WTC11 (cell line): ENCODE data around the gene KCNAB3. TPM values are rescaled to one million over a fixed set of nuclear protein-coding genes. Genes with fewer than 3 reads are reported as not detected.
A peak's percentile ranks its signal among the peaks of the same experiment; 100 is the strongest.

ENCODE experiments used
- ATAC-seq: fragments of 200-7000 bp; cut with Tn5 transposase; 2 replicates; pipeline ENCODE4 v1.10.0; 2021; ENCODE audit warnings: mild to moderate bottlenecking, moderate library complexity
- CTCF ChIA-PET: fragments of 300-600 bp; sonication (Branson Sonifier 250); formaldehyde crosslinking; loops from one replicate; lab custom pipeline; 2021; ENCODE audit warnings: antibody characterized with exemption; lab: Charles Lee
- POLR2A ChIA-PET: fragments of 350-600 bp; sonication (Branson Sonifier 250); formaldehyde crosslinking; loops from one replicate; lab custom pipeline; 2021; ENCODE audit warnings: antibody characterized with exemption; lab: Charles Lee
- DNase-seq: peaks from one replicate; pipeline ENCODE4 v3.0.0; 2021; ENCODE audit warnings: low spot score
- H3K27ac Mint-ChIP-seq: 2 replicates; pipeline ENCODE4 v1.8.0; 2021; ENCODE audit warnings: mixed read lengths
- H3K27me3 Mint-ChIP-seq: 2 replicates; pipeline ENCODE4 v1.8.0; 2021; ENCODE audit warnings: low read depth, mild to moderate bottlenecking, moderate library complexity, mixed read lengths
- H3K36me3 Mint-ChIP-seq: 2 replicates; pipeline ENCODE4 v1.8.0; 2021; ENCODE audit warnings: mixed read lengths
- H3K4me1 Mint-ChIP-seq: 2 replicates; pipeline ENCODE4 v1.8.0; 2022; ENCODE audit warnings: mixed read lengths
- H3K4me3 Mint-ChIP-seq: 2 replicates; pipeline ENCODE4 v1.8.0; 2021; ENCODE audit warnings: mild to moderate bottlenecking, moderate library complexity, mixed read lengths
- H3K9me3 Mint-ChIP-seq: 2 replicates; pipeline ENCODE4 v1.8.0; 2021; ENCODE audit warnings: mixed read lengths
- ATF1 ChIP-seq: sonication (generic); formaldehyde crosslinking; IDR thresholded peaks from 2 replicates; pipeline ENCODE4 v1.8.1; 2023; ENCODE audit warnings: mild to moderate bottlenecking, moderate library complexity, missing genetic modification reagents
- CTCF ChIP-seq: fragments of 200-600 bp; IDR thresholded peaks from 2 replicates; pipeline ENCODE4 v1.8.0; 2022; ENCODE audit warnings: antibody characterized with exemption
- E2F1 ChIP-seq: sonication (generic); formaldehyde crosslinking; IDR thresholded peaks from 2 replicates; pipeline ENCODE4 v1.8.0; 2022; ENCODE audit warnings: mild to moderate bottlenecking, missing genetic modification reagents
- ELF4 ChIP-seq: sonication (generic); formaldehyde crosslinking; IDR thresholded peaks from 2 replicates; pipeline ENCODE4 v1.8.1; 2022; ENCODE audit warnings: low read depth, mild to moderate bottlenecking, moderate library complexity, missing genetic modification reagents
- ERG ChIP-seq: fragments of 250-450 bp; sonication (Bioruptor Pico); IDR thresholded peaks from 2 replicates; pipeline ENCODE4 v1.8.0; 2021; ENCODE audit warnings: mild to moderate bottlenecking
- FOXJ3 ChIP-seq: sonication (generic); formaldehyde crosslinking; IDR thresholded peaks from 2 replicates; pipeline ENCODE4 v1.9.0; 2021; ENCODE audit warnings: missing genetic modification reagents, mild to moderate bottlenecking, borderline replicate concordance
- FOXK1 ChIP-seq: sonication (generic); formaldehyde crosslinking; IDR thresholded peaks from 2 replicates; pipeline ENCODE4 v1.8.0; 2022; ENCODE audit warnings: mild to moderate bottlenecking, moderate library complexity, missing genetic modification reagents
- FOXP1 ChIP-seq: sonication (generic); formaldehyde crosslinking; IDR thresholded peaks from 2 replicates; pipeline ENCODE4 v1.8.0; 2022; ENCODE audit warnings: missing genetic modification reagents, mild to moderate bottlenecking, moderate library complexity, borderline replicate concordance
- GRHL2 ChIP-seq: fragments of 250-450 bp; sonication (Bioruptor Pico); IDR thresholded peaks from 2 replicates; pipeline ENCODE4 v1.8.0; 2022; ENCODE audit warnings: mild to moderate bottlenecking, moderate library complexity; ENCODE audit not compliant: insufficient replicate concordance, severe bottlenecking
- MXD4 ChIP-seq: fragments of 250-450 bp; sonication (Bioruptor Pico); IDR thresholded peaks from 2 replicates; pipeline ENCODE4 v1.8.0; 2021; ENCODE audit warnings: mild to moderate bottlenecking, moderate library complexity, borderline replicate concordance
- MYBL2 ChIP-seq: sonication (generic); formaldehyde crosslinking; IDR thresholded peaks from 2 replicates; pipeline ENCODE4 v1.8.1; 2023; ENCODE audit warnings: mild to moderate bottlenecking, moderate library complexity, missing genetic modification reagents
- NFE2L1 ChIP-seq: sonication (generic); formaldehyde crosslinking; IDR thresholded peaks from 2 replicates; pipeline ENCODE4 v1.8.1; 2023; ENCODE audit warnings: missing genetic modification reagents
- TEAD1 ChIP-seq: sonication (generic); formaldehyde crosslinking; IDR thresholded peaks from 2 replicates; pipeline ENCODE4 v1.8.0; 2022; ENCODE audit warnings: mild to moderate bottlenecking, missing genetic modification reagents
- TP53 ChIP-seq: sonication (generic); formaldehyde crosslinking; IDR thresholded peaks from 2 replicates; pipeline ENCODE4 v1.8.1; 2023; ENCODE audit warnings: mild to moderate bottlenecking, missing genetic modification reagents
- ZNF138 ChIP-seq: sonication (generic); formaldehyde crosslinking; conservative IDR thresholded peaks from 2 replicates; pipeline ENCODE4 v1.8.1; 2022; ENCODE audit warnings: mild to moderate bottlenecking, moderate library complexity, missing genetic modification reagents
- ZNF317 ChIP-seq: sonication (generic); formaldehyde crosslinking; IDR thresholded peaks from 2 replicates; pipeline ENCODE4 v1.8.1; 2023; ENCODE audit warnings: low read depth, mild to moderate bottlenecking, moderate library complexity, missing genetic modification reagents, borderline replicate concordance
- ZNF671 ChIP-seq: fragments of 250-450 bp; sonication (Bioruptor Pico); IDR thresholded peaks from 2 replicates; pipeline ENCODE4 v1.8.0; 2021; ENCODE audit warnings: mild to moderate bottlenecking
- total RNA-seq: library from RNA; stranded (reverse); gene quantifications from 3 replicates; pipeline ENCODE4 v1.2.3, GENCODE V29; 2021
- TF ChIP-seq, protein P1 (sequence below): sonication (generic); formaldehyde crosslinking; IDR thresholded peaks from 2 replicates; pipeline ENCODE4 v1.8.0; 2022; ENCODE audit warnings: mild to moderate bottlenecking, missing genetic modification reagents

The KCNAB3 gene
- total RNA-seq, 1 experiment from 2014 or later, result 3.2 TPM

- 0 out of 2 replicates have a peak, but pooled peaks have one; percentile 1 for TF ChIP-seq ZNF138 (CRISPR knock-in tag)
- TF ChIP-seq FOXJ3 (CRISPR knock-in tag), result no peak
- TF ChIP-seq TEAD1 (CRISPR knock-in tag), result no peak
- no peak for TF ChIP-seq NFE2L1 (CRISPR knock-in tag)
- TF ChIP-seq ATF1 (CRISPR knock-in tag), result 0 out of 2 replicates have a peak, but pooled peaks have one; percentile 5
- no peak for TF ChIP-seq FOXP1
- TF ChIP-seq ZNF317, result no peak
- TF ChIP-seq GRHL2, result no peak
- no peak for TF ChIP-seq E2F1 (CRISPR knock-in tag)
Observed at GRCh38 chr17:7915179-7915610, 14.5 kb downstream of the KCNAB3 start (continued).

- Mint-ChIP-seq H3K27ac (no peak overlapping the region), H3K27me3 (peaks cover 47% of the 10 kb centered on the region), H3K4me3 (no peak overlapping the region), H3K9me3 (no peaks in the 10 kb centered on the region), H3K4me1 (peaks cover 13% of the 10 kb centered on the region), H3K36me3 (no peaks in the 10 kb centered on the region)
- POLR2A ChIA-PET, result interaction anchor here (0.6 to 0.7 kb wide), 4 partner anchors 19 to 209 kb away, joined by 4 to 6 read pairs (median 4); no protein-coding TSS in a partner anchor
- CTCF ChIA-PET, result interaction anchor here (0.6 to 5.2 kb wide), 30 partner anchors 9 to 284 kb away, joined by 3 to 50 read pairs (median 4); partner anchors contain the start of genes ALOX15B, CNTROB and TRAPPC1
- peak; percentile 35 for ATAC-seq
- TF ChIP-seq MYBL2 (CRISPR knock-in tag) (no peak), CTCF (0 out of 2 replicates have a peak, but pooled peaks have one; percentile 29)
- no peak for DNase-seq
Observed at GRCh38 chr17:7912927-7913524, 16.6 kb downstream of the KCNAB3 start.

DNA sequence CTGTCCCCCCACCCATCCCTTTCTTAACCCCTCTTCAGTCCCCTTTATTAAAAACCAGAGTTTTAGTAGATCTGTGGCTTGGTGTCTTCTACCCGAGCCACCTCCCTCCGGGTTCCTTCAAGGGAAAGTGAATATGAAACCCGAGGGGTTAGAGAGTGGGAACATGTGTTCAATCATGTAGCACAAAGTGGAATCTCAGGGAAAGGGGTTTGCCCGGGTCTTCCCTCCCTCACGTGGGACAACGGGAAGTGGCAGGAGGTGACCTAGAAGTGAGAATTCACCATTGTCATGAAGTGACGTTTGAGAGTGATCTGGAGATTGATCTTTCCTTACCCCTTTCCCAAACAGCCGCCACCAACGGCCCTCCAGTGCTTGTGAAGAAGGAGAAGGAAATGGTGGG, 18.5 kb downstream of the KCNAB3 start:
- no peak overlapping the region for H3K27ac Mint-ChIP-seq

More for the DNA sequence above, 18.5 kb downstream of the KCNAB3 start:
- peaks cover 28% of the 10 kb centered on the region for H3K27me3 Mint-ChIP-seq
- no peak for ATAC-seq
- TF ChIP-seq ZNF671 (CRISPR knock-in tag) (no peak), ELF4 (CRISPR knock-in tag) (no peak), FOXK1 (CRISPR knock-in tag) (no peak), ERG (CRISPR knock-in tag) (no peak), MXD4 (CRISPR knock-in tag) (no peak), TP53 (no peak)
- TF ChIP-seq, protein P1, sequence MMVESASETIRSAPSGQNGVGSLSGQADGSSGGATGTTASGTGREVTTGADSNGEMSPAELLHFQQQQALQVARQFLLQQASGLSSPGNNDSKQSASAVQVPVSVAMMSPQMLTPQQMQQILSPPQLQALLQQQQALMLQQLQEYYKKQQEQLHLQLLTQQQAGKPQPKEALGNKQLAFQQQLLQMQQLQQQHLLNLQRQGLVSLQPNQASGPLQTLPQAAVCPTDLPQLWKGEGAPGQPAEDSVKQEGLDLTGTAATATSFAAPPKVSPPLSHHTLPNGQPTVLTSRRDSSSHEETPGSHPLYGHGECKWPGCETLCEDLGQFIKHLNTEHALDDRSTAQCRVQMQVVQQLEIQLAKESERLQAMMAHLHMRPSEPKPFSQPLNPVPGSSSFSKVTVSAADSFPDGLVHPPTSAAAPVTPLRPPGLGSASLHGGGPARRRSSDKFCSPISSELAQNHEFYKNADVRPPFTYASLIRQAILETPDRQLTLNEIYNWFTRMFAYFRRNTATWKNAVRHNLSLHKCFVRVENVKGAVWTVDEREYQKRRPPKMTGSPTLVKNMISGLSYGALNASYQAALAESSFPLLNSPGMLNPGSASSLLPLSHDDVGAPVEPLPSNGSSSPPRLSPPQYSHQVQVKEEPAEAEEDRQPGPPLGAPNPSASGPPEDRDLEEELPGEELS (CRISPR knock-in tag), result no peak
- TF ChIP-seq, all 79 proteins: peak for 0
- Mint-ChIP-seq H3K36me3 (no peaks in the 10 kb centered on the region), H3K9me3 (no peaks in the 10 kb centered on the region), H3K4me1 (peaks cover 8% of the 10 kb centered on the region), H3K4me3 (no peak overlapping the region)
- POLR2A ChIA-PET, result no interaction called here
- no peak for DNase-seq
- CTCF ChIA-PET, result interaction anchor here (3.1 to 4.4 kb wide), 2 partner anchors 79 to 130 kb away, joined by 30 to 50 read pairs; no protein-coding TSS in a partner anchor
